Measurements from ENCODE around the gene HECA. TPM values are rescaled to one million over a fixed set of nuclear protein-coding genes. Genes with fewer than 3 reads are reported as not detected.
"Not testable (repeated sequence)": the region's sequence is repeated elsewhere in the genome, so short reads cannot be mapped to it uniquely, and the experiment has no call there.

The HECA gene
- total RNA-seq, 1 donor from 2014 or later: 27.5 TPM

DNA sequence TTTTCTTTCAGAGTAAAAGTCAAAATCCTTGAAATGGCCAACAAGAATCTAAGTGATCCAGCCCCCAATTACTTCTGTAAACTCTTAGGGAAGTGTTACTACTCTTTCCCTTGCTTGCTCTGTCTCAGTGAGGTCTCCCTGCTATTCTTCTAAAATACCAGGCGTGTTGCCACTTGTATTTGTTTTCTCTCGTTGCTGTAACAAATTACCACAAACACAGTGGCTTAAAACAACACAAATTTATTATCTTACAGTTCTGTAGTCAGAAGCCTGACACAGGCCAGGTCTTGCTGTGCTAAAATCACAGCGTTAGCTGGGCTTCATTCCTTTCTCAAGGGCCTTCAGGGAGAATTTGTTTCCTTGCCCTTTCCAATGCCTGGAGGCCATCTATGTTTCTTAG lies 59.9 kb downstream of the HECA start:
- no peaks in the 10 kb centered on the region for H3K27me3 Mint-ChIP-seq (ENCODE audit: low read depth)
- H3K4me3 Mint-ChIP-seq: no peak overlapping the region
- peaks cover 2% of the 10 kb centered on the region for H3K36me3 Mint-ChIP-seq
- H3K4me1 Mint-ChIP-seq: peaks cover 18% of the 10 kb centered on the region
- H3K27ac Mint-ChIP-seq: peak overlapping the region; percentile 0
- no peak for DNase-seq (ENCODE audit: low spot score in 2 of 2, unreplicated experiment in 2 of 2)
- peaks cover 10% of the 10 kb centered on the region for H3K9me3 Mint-ChIP-seq
- TF ChIP-seq, protein P1, sequence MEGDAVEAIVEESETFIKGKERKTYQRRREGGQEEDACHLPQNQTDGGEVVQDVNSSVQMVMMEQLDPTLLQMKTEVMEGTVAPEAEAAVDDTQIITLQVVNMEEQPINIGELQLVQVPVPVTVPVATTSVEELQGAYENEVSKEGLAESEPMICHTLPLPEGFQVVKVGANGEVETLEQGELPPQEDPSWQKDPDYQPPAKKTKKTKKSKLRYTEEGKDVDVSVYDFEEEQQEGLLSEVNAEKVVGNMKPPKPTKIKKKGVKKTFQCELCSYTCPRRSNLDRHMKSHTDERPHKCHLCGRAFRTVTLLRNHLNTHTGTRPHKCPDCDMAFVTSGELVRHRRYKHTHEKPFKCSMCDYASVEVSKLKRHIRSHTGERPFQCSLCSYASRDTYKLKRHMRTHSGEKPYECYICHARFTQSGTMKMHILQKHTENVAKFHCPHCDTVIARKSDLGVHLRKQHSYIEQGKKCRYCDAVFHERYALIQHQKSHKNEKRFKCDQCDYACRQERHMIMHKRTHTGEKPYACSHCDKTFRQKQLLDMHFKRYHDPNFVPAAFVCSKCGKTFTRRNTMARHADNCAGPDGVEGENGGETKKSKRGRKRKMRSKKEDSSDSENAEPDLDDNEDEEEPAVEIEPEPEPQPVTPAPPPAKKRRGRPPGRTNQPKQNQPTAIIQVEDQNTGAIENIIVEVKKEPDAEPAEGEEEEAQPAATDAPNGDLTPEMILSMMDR (IDR thresholded peaks at IDR 0.05; ENCODE audit: unreplicated experiment): no peak

- Mint-ChIP-seq H3K4me3 (no peak overlapping the region), H3K27me3 (ENCODE audit: low read depth) (no peaks in the 10 kb centered on the region), H3K36me3 (peaks cover 2% of the 10 kb centered on the region), H3K4me1 (peaks cover 14% of the 10 kb centered on the region), H3K27ac (no peak overlapping the region), H3K9me3 (peaks cover 15% of the 10 kb centered on the region)
- DNase-seq (ENCODE audit: low spot score in 2 of 2, unreplicated experiment in 2 of 2): no peak
- TF ChIP-seq, protein P1 (IDR thresholded peaks at IDR 0.05; ENCODE audit: unreplicated experiment): no peak
Measured at GRCh38 chr6:139198529-139199288, 63.8 kb downstream of the HECA start.

GRCh38 chr6:139201378-139201777 lies 66.5 kb downstream of the HECA start:
- DNase-seq (ENCODE audit: low spot score in 2 of 2, unreplicated experiment in 2 of 2): no peak
- no peaks in the 10 kb centered on the region for H3K27me3 Mint-ChIP-seq (ENCODE audit: low read depth)
- peaks cover 19% of the 10 kb centered on the region for H3K9me3 Mint-ChIP-seq
- no peak overlapping the region for H3K27ac Mint-ChIP-seq
- TF ChIP-seq, protein P1 (IDR thresholded peaks at IDR 0.05; ENCODE audit: unreplicated experiment): no peak
- H3K36me3 Mint-ChIP-seq: peaks cover 5% of the 10 kb centered on the region
- no peaks in the 10 kb centered on the region for H3K4me1 Mint-ChIP-seq
- no peak overlapping the region for H3K4me3 Mint-ChIP-seq

- H3K27ac Mint-ChIP-seq: no peak overlapping the region
- TF ChIP-seq, protein P1 (IDR thresholded peaks at IDR 0.05; ENCODE audit: unreplicated experiment): no peak
- no peaks in the 10 kb centered on the region for H3K4me1 Mint-ChIP-seq
- no peaks in the 10 kb centered on the region for H3K27me3 Mint-ChIP-seq (ENCODE audit: low read depth)
- peaks cover 52% of the 10 kb centered on the region for H3K9me3 Mint-ChIP-seq
- no peak for DNase-seq (ENCODE audit: low spot score in 2 of 2, unreplicated experiment in 2 of 2)
- H3K36me3 Mint-ChIP-seq: peaks cover 8% of the 10 kb centered on the region
- no peak overlapping the region for H3K4me3 Mint-ChIP-seq
Measured at GRCh38 chr6:139204978-139205377, 70.1 kb downstream of the HECA start.

GRCh38 chr6:139205843-139206242 lies 71.0 kb downstream of the HECA start:
- TF ChIP-seq, protein P1 (IDR thresholded peaks at IDR 0.05; ENCODE audit: unreplicated experiment): no peak
- no peak for DNase-seq (ENCODE audit: low spot score in 2 of 2, unreplicated experiment in 2 of 2)
- peaks cover 57% of the 10 kb centered on the region for H3K9me3 Mint-ChIP-seq
- H3K4me1 Mint-ChIP-seq: no peaks in the 10 kb centered on the region
- no peak overlapping the region for H3K4me3 Mint-ChIP-seq
- H3K36me3 Mint-ChIP-seq: peaks cover 8% of the 10 kb centered on the region
- H3K27me3 Mint-ChIP-seq (ENCODE audit: low read depth): no peaks in the 10 kb centered on the region
- no peak overlapping the region for H3K27ac Mint-ChIP-seq

DNA sequence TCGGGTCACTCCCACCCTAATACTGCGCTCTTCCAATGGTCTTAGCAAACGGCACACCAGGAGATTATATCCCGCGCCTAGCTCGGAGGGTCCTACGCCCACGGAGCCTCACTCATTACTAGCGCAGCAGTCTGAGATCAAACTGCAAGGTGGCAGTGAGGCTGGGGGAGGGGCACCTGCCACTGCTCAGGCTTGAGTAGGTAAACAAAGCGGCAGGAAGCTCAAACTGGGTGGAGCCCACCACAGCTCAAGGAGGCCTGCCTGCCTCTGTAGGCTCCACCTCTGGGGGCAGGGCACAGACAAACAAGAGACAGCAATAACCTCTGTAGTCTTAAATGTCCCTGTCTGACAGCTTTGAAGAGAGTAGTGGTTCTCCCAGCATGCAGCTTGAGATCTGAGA lies 75.9 kb downstream of the HECA start:
- not testable (repeated sequence) for H3K4me1 Mint-ChIP-seq

DNA sequence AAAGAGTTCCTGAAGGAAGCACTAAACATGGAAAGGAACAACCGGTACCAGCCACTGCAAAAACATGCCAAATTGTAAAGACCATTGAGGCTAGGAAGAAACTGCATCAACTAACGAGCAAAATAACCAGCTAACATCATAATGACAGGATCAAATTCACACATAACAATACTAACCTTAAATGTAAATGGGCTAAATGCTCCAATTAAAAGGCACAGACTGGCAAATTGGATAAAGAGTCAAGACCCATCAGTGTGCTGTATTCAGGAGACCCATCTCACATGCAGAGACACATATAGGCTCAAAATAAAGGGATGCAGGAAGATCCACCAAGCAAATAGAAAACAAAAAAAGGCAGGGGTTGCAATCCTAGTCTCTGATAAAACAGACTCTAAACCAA lies 77.6 kb downstream of the HECA start:
- not testable (repeated sequence) for H3K27me3 Mint-ChIP-seq (ENCODE audit: low read depth); DNase-seq (ENCODE audit: low spot score in 2 of 2, unreplicated experiment in 2 of 2); H3K27ac Mint-ChIP-seq; H3K36me3 Mint-ChIP-seq; H3K4me1 Mint-ChIP-seq; H3K4me3 Mint-ChIP-seq
- peaks cover 33% of the 10 kb centered on the region for H3K9me3 Mint-ChIP-seq

More for the DNA sequence above, 75.9 kb downstream of the HECA start:
- H3K27ac Mint-ChIP-seq; H3K4me3 Mint-ChIP-seq; DNase-seq (ENCODE audit: low spot score in 2 of 2, unreplicated experiment in 2 of 2); H3K27me3 Mint-ChIP-seq (ENCODE audit: low read depth): not testable (repeated sequence)
- Mint-ChIP-seq H3K36me3 (peaks cover 10% of the 10 kb centered on the region), H3K9me3 (peaks cover 47% of the 10 kb centered on the region)

All from mesothelial cell of epicardium (in vitro differentiated cells).